Effector memory CD4-positive, alpha-beta T cell (primary cell): ENCODE results near the gene HK3.
"Not testable (repeated sequence)": the region's sequence is repeated elsewhere in the genome, so short reads cannot be mapped to it uniquely, and the experiment has no call there.

Experiments used
- DNase-seq, 3 donors: peaks; one replicate each; pipeline ENCODE4 v3.0.0-alpha.2; 2020
- H3K27ac ChIP-seq: 2 replicates; pipeline ENCODE4 v1.7.0; 2013; ENCODE audit warnings: mild to moderate bottlenecking, low read length, moderate library complexity; ENCODE audit not compliant: insufficient read depth, poor library complexity, severe bottlenecking
- H3K27me3 ChIP-seq: replicated peaks from 2 replicates; pipeline ENCODE4 v1.7.0; 2013; ENCODE audit warnings: mild to moderate bottlenecking, low read length; ENCODE audit not compliant: insufficient read depth, control insufficient read depth, poor library complexity, severe bottlenecking
- H3K36me3 ChIP-seq: 2 replicates; pipeline ENCODE4 v1.7.0; 2013; ENCODE audit warnings: mild to moderate bottlenecking, low read length, moderate library complexity; ENCODE audit not compliant: control insufficient read depth, insufficient read depth
- H3K4me1 ChIP-seq: 2 replicates; pipeline ENCODE4 v1.7.0; 2013; ENCODE audit warnings: low read length, mild to moderate bottlenecking; ENCODE audit not compliant: control insufficient read depth, insufficient read depth, poor library complexity, severe bottlenecking
- H3K4me3 ChIP-seq: 2 replicates; pipeline ENCODE4 v1.7.0; 2013; ENCODE audit warnings: low read length, low read depth, mild to moderate bottlenecking; ENCODE audit not compliant: insufficient read depth, poor library complexity, severe bottlenecking
- H3K9me3 ChIP-seq: 2 replicates; pipeline ENCODE4 v1.7.0; 2013; ENCODE audit warnings: mild to moderate bottlenecking, low read length, moderate library complexity; ENCODE audit not compliant: control insufficient read depth

The HK3 gene

GRCh38 chr5:176878906-176879662, 20.1 kb downstream of the HK3 start:
- Histone ChIP-seq H3K36me3 (no peaks in the 10 kb centered on the region), H3K4me1 (no peaks in the 10 kb centered on the region), H3K27me3 (peaks cover 6% of the 10 kb centered on the region), H3K4me3 (no peak overlapping the region), H3K27ac (no peak overlapping the region), H3K9me3 (no peaks in the 10 kb centered on the region)
- no peak for DNase-seq

GRCh38 chr5:176878463-176878862, 20.7 kb downstream of the HK3 start:
- Histone ChIP-seq H3K9me3 (no peaks in the 10 kb centered on the region), H3K27ac (no peak overlapping the region), H3K4me3 (no peak overlapping the region), H3K36me3 (no peaks in the 10 kb centered on the region), H3K27me3 (peaks cover 6% of the 10 kb centered on the region), H3K4me1 (no peaks in the 10 kb centered on the region)
- no peak for DNase-seq

GRCh38 chr5:176877793-176878331, 21.3 kb downstream of the HK3 start:
- peaks cover 6% of the 10 kb centered on the region for H3K27me3 ChIP-seq
- no peaks in the 10 kb centered on the region for H3K36me3 ChIP-seq
- DNase-seq: no peak
- H3K4me3 ChIP-seq: no peak overlapping the region
- H3K4me1 ChIP-seq: no peaks in the 10 kb centered on the region
- no peaks in the 10 kb centered on the region for H3K9me3 ChIP-seq
- no peak overlapping the region for H3K27ac ChIP-seq

- Histone ChIP-seq H3K4me1 (no peaks in the 10 kb centered on the region), H3K27me3 (peaks cover 6% of the 10 kb centered on the region), H3K4me3 (no peak overlapping the region), H3K27ac (no peak overlapping the region), H3K9me3 (no peaks in the 10 kb centered on the region), H3K36me3 (no peaks in the 10 kb centered on the region)
- DNase-seq: no peak
Observed at GRCh38 chr5:176876506-176877431, 22.4 kb downstream of the HK3 start.

- Histone ChIP-seq H3K4me1 (no peaks in the 10 kb centered on the region), H3K36me3 (no peaks in the 10 kb centered on the region), H3K9me3 (no peaks in the 10 kb centered on the region), H3K27ac (no peak overlapping the region), H3K4me3 (no peak overlapping the region), H3K27me3 (peaks cover 6% of the 10 kb centered on the region)
- DNase-seq: no peak
Observed at GRCh38 chr5:176875783-176876505, 23.2 kb downstream of the HK3 start.

- Histone ChIP-seq H3K27ac (no peak overlapping the region), H3K36me3 (no peaks in the 10 kb centered on the region), H3K27me3 (peaks cover 6% of the 10 kb centered on the region), H3K9me3 (no peaks in the 10 kb centered on the region), H3K4me3 (no peak overlapping the region), H3K4me1 (no peaks in the 10 kb centered on the region)
- DNase-seq: no peak
Observed at GRCh38 chr5:176875014-176875550, 24.1 kb downstream of the HK3 start.

- no peak for DNase-seq
Observed at GRCh38 chr5:176874198-176874780, 24.9 kb downstream of the HK3 start.

GRCh38 chr5:176873541-176874172, 25.5 kb downstream of the HK3 start:
- Histone ChIP-seq H3K4me3 (no peak overlapping the region), H3K27ac (no peak overlapping the region)

More at GRCh38 chr5:176874198-176874780, 24.9 kb downstream of the HK3 start:
- Histone ChIP-seq H3K36me3 (no peaks in the 10 kb centered on the region), H3K4me3 (no peak overlapping the region), H3K27me3 (peaks cover 6% of the 10 kb centered on the region), H3K27ac (no peak overlapping the region), H3K9me3 (no peaks in the 10 kb centered on the region), H3K4me1 (no peaks in the 10 kb centered on the region)

GRCh38 chr5:176873011-176873410, 26.1 kb downstream of the HK3 start:
- not testable (repeated sequence) for H3K36me3 ChIP-seq, H3K27ac ChIP-seq, H3K27me3 ChIP-seq, H3K4me1 ChIP-seq, H3K9me3 ChIP-seq, DNase-seq, H3K4me3 ChIP-seq

More at GRCh38 chr5:176873541-176874172, 25.5 kb downstream of the HK3 start:
- Histone ChIP-seq H3K4me1 (no peaks in the 10 kb centered on the region), H3K27me3 (peaks cover 6% of the 10 kb centered on the region), H3K9me3 (no peaks in the 10 kb centered on the region), H3K36me3 (no peaks in the 10 kb centered on the region)
- no peak for DNase-seq
